HG02943 (cell line): ENCODE results near the gene CCDC61.
A peak's percentile ranks its signal among the peaks of the same experiment; 100 is the strongest.

Experiments used
- ATAC-seq: cut with Tn5 transposase; IDR thresholded peaks from one replicate; pipeline ENCODE4 v1.9.1; 2021; ENCODE audit warnings: mild to moderate bottlenecking, low read depth, moderate library complexity; ENCODE audit not compliant: unreplicated experiment

Gene CCDC61, protein sequence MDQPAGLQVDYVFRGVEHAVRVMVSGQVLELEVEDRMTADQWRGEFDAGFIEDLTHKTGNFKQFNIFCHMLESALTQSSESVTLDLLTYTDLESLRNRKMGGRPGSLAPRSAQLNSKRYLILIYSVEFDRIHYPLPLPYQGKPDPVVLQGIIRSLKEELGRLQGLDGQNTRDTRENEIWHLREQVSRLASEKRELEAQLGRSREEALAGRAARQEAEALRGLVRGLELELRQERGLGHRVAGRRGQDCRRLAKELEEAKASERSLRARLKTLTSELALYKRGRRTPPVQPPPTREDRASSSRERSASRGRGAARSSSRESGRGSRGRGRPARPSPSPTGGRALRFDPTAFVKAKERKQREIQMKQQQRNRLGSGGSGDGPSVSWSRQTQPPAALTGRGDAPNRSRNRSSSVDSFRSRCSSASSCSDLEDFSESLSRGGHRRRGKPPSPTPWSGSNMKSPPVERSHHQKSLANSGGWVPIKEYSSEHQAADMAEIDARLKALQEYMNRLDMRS

DNA sequence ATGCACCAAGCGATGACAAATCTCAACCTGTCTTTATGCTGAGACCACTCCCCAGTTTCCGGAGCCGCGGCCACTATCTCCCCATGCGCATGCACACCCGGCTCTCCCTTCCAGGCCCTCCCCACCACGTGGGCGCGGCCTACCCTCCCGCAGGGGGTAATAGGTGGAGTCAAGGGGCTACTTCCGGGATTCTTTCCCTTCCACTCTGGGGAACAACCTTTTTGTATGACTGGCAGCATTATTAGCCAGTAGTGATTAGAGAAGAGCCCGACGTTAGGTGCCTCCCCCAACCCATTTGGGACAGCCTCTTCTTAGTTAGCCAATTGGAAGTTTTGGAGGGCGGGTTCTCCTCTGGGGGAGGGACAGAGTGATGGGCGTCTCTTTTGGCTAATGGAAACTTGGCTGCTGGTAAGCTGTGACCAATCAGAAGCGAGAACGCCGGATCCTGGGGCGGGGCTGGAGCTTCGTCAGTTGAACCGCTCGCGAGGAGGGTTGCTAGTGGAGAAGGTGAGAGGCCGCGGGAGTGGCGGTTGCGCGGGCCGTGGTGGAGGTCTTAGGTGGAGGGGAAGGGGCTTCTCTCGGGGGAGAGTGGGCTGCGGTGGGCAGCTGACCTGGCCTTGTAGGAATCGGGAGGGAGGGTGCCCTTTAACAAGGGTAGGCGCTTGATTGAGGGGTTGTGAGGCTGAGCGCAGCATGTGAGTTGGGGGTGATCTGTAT, at the start of gene CCDC61:
CCDC61 (plus strand) TSS at position 470 of the 717 bp plus-strand sequence. CDS start 7,552 bp downstream, outside the sequence.
- peak; percentile 98 for ATAC-seq

DNA sequence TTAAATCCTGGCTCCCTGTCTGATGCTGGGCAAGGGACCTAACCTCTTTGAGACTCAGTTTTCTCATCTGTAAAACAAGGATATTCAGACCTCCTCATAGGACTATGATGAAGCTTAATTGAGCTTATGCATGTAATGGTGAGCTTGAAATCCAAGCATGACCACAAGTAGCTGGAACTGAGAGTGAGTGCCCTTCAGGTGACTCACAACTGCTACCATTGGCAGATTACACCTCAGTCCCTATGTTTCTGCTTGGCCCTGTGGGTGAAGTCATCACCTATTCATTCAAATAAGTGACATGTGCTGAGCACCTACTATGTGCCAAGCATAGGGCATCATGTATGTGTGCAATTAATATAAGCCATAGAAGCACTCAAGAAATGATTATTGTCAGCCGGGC, 47.3 kb upstream of the CCDC61 start:
- ATAC-seq: no peak

DNA sequence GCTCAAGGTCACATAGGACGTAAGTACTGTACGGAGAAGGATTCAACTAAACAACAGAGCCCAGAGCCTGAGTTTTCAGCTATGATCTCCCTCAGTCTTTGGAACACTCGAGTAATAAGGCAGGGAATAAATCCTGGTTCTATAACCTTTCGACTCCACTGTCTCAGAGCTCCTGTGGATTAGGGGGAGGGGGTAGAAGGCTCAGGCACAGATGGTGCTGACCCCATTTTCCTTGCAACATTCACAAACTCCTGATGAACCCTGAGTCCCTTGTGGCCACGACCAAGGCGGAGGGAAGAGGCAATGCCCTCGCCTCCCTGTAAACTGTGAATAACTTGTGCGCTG, 43.0 kb upstream of the CCDC61 start:
- ATAC-seq: no peak

DNA sequence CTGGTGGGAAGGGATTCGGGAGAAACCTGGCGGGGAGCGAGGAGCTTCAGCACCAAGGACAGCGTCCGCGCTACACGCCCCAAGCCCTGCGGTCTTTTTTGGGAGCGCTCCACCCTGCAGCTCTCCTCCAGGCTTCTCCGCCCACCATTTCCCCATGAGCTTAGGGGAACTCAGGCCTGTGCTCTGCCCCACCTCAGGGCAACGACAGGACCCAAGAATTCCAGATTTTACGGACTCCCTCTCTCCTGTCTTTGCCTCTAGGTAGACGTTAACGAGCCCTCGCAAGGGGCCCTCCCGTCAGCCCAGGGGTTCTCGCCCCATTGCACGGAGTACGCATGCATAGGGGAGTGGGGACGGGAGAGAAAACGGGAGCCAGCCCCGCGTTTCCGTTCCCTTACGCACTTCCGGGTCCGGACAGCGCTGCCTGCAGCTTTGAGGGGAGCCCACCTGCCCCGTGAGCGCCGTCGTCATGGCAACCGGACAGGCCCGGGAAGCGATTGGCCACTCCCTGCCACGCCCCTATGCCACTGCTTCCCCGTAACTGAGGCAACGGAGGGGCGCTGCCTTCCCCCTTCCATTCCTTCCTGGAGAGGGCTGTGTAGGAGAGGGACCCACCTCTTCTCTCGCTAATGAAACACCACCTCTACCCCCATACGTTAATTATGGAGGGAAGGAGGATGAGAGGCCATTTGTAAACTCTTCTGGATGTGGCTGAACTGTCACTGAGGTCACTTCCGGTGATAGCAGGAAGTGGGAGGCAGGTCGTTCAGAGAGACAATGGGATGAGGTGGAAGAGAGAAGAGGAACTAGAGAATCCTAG, 42.4 kb upstream of the CCDC61 start:
- ATAC-seq: no peak

DNA sequence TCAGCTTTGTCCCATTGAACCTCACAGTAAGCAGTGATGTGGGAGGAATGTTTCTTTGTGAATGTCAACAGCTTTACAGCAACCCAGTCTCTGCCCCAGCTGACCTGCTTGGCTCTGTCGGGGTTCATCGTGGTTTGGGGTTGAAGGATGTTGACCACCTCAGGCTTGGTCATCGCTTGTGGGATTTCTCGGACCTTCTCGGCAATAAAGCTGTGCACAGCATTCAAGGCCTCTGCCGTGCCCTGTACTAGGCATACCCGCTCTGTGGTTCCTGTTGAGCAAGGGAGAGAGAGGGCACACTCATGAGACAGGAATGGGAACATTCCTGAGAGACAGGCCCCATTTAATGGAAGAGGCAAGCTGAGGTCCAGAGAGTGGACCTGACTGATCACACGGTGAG, 41.6 kb upstream of the CCDC61 start:
- ATAC-seq: no peak

DNA sequence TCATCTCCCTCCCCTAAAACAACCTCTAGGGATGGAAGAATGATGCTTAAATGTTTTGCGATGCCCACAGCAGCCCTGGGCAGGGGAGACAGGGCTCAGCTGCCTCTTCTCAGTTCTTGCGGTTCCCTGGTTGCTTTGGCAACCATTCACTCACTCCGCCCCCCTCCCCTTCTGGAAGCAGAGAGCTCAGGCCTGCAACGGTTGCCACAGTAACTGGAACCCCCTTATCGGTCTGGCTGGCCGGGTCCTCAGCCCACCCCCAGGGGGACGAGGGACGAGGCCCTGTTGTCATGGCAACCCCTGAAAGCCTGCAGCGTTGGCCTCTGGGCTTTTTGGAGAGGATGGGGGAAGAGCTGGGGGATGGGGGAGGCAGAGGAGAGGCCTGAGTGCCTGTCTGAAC, 41.1 kb upstream of the CCDC61 start:
- no peak for ATAC-seq

DNA sequence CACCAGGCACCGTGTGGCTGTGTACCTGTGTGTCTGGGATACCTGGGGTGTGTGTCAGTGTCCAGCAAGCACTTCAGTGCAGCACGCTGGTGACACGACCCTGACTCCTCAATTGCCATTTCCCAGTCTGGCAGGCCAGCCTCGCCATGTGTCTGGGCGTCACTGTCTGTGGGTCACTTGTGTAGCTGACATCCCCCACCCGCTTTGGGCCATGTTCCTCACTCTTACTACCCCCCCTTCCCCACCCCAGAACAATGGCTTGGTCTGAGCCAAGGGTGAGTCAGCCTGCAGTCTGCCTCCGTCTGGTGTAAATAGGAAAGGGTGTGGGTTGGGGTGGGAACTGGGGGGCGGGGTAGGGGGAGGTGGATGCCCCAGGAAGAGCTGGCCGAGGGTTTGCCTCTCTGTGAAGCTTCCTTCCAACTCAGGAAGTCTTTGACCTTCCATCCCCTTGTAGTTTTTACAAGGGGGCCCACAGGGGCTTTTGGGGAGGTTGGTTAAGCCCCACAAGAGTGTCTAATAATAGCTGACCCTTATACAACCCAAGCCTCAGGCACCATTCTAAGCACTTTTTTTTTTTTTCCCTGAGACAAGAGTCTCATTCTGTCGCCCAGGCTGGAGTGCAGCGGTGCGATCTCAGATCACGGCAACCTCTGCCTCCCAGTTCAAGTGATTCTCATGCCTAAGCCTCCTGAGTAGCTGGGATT, 39.2 kb upstream of the CCDC61 start:
- ATAC-seq: no peak

DNA sequence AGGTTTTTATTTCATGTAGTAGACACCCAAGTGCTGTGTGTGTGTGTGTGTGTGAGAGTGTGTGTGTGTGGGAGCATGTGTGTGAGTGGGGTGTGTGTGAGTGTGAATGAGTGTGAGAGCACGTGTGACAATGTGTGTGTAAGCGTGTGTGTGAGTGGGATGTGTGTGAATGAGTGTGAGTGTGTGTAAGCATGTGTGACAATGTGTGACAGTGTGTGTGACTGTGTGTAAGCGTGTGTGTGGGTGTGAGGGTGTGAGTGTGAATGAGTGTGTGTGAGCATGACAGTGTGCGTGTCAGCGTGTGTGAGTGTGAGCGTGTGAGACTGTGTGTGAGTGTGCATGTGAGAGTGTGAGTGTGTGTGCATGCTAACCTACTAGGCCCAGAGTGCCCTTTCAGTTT, 36.9 kb upstream of the CCDC61 start:
- ATAC-seq: no peak

DNA sequence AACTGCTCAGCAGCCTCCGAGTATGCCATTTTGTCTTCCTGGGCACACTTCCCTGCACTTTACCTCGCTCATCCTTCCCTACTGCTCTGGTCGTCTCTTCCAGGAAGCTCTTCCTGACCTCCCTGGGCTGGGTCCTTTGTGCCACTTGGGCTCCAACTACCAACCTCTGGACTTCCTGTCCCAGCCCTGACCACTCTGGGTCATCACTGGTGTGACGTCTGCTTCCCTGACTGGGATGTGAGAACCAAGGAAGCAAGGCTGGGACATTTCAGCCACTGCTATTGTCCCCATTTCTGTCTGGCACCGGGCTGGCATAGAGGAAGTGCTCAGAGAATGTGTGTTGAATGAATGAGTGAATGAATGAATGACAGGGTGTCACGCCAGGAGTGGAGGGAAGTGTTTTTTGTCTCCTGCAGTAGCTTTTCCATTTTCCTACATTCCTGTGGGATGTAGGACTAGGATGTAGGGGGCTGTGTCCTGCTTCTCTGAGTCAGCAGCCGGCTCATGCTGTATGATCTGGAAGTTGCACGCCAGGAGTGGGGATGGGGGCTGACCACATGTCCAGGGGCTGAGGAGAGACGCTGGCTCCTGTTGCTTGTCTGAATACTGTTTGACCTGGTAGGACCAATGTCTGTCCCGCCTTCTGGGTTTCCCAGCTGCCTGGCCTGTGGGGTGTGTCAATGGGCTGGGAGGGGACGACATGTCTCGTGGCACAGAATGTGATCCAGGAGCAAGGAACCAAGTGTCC, 36.3 kb upstream of the CCDC61 start:
- ATAC-seq: no peak

DNA sequence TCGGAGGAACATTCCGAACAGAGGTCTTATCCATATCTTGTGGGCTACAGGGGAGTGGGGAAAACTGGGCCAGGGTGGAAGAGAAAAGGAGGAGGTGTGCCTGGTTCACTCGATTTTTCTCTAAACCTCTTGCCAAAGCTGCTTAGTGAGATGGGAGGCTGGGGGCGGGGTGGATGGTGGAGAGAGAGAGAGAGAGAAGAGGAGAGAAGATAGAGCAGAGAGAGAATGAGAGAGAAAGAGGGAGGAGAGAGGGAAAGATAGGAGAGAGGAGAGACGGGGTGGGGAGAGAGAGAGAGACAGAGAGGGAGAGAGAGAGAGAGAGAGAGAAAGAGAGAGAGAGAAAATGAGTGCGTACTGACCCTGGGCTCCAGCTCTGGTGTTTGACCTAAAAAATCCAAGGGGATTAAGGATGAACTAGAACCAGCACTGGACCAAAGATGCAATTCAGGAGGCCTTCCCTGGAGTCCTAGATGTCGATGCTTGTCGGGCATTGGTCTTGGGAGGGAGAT, 35.7 kb upstream of the CCDC61 start:
- ATAC-seq: no peak

DNA sequence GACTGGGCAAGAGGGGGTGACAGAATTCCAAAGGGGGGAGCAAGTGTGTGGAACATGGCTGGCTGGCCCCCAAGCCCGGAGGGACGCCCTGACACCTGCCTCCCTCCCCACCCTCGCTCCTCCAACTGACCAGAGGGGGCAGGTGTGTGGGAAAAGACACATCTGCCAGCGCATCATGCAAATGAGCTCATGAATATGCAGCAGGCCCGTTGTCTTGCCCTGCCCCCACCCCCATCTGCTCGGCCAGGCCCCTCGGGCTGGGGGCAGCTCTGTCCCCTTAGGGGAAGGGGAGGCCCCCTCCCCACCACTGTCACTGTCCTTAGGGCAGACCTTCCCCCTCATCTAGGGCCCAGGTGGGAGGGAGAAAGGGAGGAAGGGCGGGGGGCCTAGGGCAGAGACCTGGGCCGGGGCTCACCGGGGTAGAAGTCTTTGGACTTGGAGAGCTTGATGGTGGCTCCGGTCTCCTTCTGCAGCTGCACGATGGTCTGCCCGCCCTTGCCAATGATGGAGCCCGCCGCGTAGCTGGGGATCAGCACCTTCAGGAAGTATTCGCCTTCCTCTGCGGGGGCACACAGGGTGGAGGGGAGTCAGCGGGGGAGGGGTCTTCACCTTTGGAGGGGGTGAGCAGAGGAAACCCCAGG, 34.6 kb upstream of the CCDC61 start:
- no peak for ATAC-seq

DNA sequence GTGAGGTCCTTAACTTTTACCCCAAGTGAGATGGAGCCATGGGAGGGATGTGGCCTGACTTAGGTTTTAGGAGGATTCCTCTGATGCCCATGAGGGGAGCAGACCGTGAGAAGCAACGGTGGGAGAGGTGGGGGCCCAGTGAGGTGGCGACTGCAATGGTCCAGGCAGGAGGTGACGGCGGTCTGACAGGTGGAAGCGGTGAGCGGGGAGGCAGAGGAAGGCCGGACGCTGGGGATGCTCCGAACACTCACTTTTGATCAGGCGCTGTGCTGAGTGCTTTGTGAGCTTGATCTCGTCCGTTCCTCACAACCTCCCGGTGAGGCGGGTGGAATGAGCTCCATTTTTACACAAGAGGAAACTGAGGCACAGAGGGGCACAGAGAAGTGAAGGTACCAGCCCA, 33.2 kb upstream of the CCDC61 start:
- ATAC-seq: no peak

DNA sequence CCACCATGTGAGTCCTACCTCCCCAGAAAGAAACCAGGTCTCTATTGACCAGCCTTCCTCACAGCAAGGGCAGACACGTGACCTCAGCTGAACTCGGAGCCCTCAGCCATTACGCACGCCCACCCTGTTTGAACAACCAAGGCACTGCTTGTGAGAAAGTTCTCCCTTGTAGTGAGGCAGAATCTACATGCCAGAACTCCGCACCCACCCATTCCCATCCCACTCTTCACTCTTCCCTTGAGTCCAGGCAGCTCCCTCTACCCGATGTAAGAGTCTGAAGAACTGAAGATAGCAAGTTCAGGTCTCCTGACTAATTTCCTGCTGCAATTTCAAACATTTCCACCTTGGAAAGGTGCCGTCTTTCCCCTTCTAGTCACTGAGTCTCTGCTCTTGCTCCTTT, 28.0 kb upstream of the CCDC61 start:
- no peak for ATAC-seq

DNA sequence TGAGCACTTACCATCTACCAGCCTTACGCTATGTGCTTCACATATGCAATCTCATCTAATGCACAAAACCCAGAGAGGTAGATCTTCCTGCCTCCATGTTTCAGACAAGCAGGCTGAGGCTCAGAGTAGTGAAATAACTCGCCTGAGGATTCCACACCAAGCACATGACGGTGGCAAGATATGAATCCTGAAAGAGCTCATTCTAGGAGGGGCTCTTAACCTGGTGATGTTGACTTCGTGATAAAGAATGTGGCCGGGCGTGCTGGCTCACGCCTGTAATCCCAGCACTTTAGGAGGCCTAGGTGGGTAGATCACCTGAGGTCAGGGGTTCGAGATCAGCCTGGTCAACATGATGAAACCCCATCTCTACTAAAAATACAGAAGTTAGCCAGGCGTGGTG, 26.6 kb upstream of the CCDC61 start:
- ATAC-seq: no peak

DNA sequence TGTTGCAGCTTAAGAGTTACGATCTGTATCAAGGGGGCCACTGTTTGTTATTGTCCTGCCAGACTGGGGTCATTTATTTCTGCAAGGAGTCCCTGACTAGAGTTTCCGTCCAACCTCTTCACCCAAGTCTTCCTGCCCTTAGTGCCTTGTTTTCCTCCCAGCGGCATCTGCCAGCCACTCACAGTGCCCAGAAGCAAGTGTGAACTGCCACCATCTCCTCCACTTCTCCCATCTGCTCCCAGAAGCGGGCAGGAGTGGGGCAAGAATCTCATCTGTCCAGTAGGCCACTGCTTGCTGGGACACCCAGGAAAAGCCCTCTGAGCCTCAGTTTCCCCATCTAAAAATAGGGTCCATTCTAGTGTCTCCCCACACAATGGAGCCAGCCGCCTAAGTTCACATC, 25.6 kb upstream of the CCDC61 start:
- ATAC-seq: no peak

DNA sequence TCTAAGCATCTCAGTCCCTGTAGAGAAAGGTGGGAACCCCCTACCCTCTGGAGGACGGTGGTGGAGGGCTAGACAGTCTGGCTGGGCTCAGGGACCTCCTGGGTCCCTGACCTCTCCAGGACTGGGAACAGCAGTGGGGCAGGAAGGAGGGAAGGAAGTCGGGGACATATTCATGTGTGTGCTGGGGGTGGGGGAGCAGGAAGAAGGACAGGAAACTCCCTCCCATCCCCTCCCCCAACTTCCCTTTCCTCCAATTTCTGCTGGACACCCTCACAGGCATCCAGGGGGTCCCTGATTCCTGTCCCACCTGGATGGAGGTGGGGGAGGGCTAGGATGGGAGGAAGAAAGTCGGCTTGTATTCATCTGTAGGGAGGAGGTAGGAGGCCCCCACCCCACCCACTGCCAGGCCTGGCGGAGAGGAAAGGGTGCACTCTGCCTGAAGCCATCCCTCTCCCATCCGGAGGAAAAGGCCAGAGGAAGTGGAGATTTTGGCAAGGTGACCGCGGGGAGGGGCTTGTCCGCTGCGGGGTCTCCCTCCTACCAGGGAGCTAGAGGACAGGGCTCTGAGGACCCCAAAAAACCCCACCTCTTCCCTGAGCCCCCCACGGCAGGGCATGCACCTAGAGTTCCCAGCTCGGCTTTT, 23.9 kb upstream of the CCDC61 start:
- no peak for ATAC-seq

DNA sequence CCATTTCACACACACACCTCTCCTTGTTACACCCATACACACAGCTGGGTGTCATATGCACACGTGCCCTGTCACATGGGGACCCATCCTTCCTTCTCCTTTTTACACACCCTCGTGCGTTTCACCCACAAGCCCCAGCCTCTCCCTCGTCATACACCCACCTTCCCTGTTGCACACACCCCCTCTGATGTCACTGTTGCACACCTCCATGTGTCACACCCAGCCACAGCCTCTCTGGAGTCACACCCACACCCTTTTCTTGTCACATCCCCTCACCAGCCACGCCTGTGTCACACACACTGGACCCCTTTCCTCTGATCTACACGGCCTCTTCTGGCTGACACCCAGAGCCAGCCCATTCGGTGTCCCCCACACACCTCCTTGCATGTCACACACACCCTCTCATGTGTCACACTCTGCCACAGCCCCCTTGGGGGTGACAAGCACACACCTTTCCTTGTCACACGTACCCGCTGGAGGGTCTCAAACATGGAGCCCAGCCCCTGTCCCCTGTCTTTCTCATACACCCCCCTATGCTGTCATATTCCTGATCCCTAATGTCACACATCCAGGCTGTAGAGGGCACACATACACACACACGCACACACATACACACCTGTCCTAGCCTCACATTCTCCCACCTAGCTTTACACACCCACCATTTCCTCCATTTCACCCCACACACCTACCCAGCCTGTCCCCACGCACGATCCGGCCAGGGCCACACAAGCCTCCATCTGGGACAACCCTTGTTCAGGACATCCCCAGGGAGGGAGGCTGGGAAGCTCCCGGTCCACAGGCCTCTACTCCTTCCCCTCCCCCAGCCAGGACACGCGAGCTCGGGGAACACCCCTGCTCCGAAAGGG, 23.0 kb upstream of the CCDC61 start:
- no peak for ATAC-seq
